ENCODE results near the gene NOCT. TPM values are rescaled to one million over a fixed set of nuclear protein-coding genes. Genes with fewer than 3 reads are reported as not detected.
A peak's percentile ranks its signal among the peaks of the same experiment; 100 is the strongest.

The NOCT gene
- total RNA-seq, 1 experiment from 2014 or later, result 17.1 TPM

DNA sequence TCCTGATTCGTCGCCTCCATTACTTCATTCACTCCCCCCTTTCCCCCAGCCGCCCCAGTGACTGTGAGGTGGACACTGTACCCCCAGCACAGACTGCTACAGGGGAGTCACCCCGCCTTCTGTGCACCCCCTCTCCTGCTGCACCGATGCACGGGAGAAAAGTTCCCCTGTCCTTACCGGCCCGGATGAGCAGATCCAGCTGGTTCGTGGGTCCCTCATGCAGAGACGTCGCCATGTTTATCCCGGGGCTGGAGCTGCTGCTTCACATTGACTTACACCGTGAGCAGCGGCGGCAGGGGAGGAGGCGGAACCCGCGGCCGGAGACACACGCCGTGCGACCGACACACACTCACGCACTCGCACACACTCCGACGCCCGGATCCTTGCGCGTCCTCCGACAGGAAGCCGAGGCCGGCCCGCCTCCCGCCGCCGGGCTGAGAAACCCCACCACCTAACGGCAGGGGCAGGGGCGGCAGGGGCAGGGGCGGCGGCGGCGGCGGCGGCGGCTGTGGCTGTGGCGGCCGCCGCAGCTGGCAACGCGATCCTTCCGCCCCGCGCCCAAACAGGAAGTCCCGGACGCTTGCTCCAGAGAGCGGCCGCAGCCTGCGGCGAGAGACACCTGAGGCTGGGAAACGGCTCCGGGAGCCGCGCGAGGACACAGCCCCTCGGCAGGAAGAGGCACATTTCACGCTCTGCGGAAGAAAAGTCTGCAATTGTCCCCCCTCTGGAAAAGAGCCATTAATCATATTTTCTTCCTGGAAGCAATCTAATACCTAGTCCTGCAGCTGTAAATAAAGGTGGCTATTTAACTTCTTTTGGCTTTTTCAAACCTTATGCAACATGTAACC is 68.6 kb downstream of the NOCT start:
- ATAC-seq, result peak; percentile 87
- ChIA-PET CTCF (no interaction called here), POLR2A (no interaction called here)
- H3K27ac ChIP-seq (ENCODE audit: low read length), result peak overlapping the region; percentile 95
- peaks cover 2% of the 10 kb centered on the region for H3K36me3 ChIP-seq (ENCODE audit: control insufficient read depth, insufficient read depth, low read length)
- H3K9me3 ChIP-seq (ENCODE audit: control insufficient read depth, insufficient read depth, low read depth, low read length), result no peaks in the 10 kb centered on the region
- no TSS peak for BruUV-seq (replicated peaks)
- DNase-seq (ENCODE audit: low read depth, low spot score), result peak; percentile 46
- intact Hi-C loops (cut with micrococcal nuclease; ENCODE audit: unreplicated experiment) (no loop called here), in situ Hi-C loops (cut with HindIII; ENCODE audit: low pct_unique_long_range_greater_than_20kb, low sequenced_read_pairs) (no loop called here)
- H3K27me3 ChIP-seq (ENCODE audit: control insufficient read depth, insufficient read depth, low read length), result no peaks in the 10 kb centered on the region
- H3K4me1 ChIP-seq (ENCODE audit: control insufficient read depth, insufficient read depth, low read length), result peaks cover 19% of the 10 kb centered on the region
- TF ChIP-seq, protein P1, sequence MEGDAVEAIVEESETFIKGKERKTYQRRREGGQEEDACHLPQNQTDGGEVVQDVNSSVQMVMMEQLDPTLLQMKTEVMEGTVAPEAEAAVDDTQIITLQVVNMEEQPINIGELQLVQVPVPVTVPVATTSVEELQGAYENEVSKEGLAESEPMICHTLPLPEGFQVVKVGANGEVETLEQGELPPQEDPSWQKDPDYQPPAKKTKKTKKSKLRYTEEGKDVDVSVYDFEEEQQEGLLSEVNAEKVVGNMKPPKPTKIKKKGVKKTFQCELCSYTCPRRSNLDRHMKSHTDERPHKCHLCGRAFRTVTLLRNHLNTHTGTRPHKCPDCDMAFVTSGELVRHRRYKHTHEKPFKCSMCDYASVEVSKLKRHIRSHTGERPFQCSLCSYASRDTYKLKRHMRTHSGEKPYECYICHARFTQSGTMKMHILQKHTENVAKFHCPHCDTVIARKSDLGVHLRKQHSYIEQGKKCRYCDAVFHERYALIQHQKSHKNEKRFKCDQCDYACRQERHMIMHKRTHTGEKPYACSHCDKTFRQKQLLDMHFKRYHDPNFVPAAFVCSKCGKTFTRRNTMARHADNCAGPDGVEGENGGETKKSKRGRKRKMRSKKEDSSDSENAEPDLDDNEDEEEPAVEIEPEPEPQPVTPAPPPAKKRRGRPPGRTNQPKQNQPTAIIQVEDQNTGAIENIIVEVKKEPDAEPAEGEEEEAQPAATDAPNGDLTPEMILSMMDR (IDR thresholded peaks at IDR 0.05), result no peak
- TF ChIP-seq SIN3A (IDR thresholded peaks at IDR 0.05; ENCODE audit: borderline replicate concordance, insufficient read depth, low read depth, low read length) (no peak), POLR2AphosphoS5 (IDR thresholded peaks at IDR 0.05; ENCODE audit: low read depth, low read length) (peak; percentile 57; the same call in 1 of the 2 replicates)
- peak overlapping the region; percentile 88 to 95 for H3K4me3 ChIP-seq (ENCODE audit: low read depth in 2 of 2, low read length in 2 of 2)

- ChIA-PET CTCF (no interaction called here), POLR2A (no interaction called here)
- H3K9me3 ChIP-seq (ENCODE audit: control insufficient read depth, insufficient read depth, low read depth, low read length), result no peaks in the 10 kb centered on the region
- TF ChIP-seq TCF7L2 (IDR thresholded peaks at IDR 0.05; ENCODE audit: low read depth, low read length) (no peak), SIN3A (IDR thresholded peaks at IDR 0.05; ENCODE audit: borderline replicate concordance, insufficient read depth, low read depth, low read length) (no peak), POLR2AphosphoS5 (IDR thresholded peaks at IDR 0.05; ENCODE audit: low read depth, low read length) (no peak)
- TF ChIP-seq, protein P1 (IDR thresholded peaks at IDR 0.05), result no peak
- TF ChIP-seq, protein P2, sequence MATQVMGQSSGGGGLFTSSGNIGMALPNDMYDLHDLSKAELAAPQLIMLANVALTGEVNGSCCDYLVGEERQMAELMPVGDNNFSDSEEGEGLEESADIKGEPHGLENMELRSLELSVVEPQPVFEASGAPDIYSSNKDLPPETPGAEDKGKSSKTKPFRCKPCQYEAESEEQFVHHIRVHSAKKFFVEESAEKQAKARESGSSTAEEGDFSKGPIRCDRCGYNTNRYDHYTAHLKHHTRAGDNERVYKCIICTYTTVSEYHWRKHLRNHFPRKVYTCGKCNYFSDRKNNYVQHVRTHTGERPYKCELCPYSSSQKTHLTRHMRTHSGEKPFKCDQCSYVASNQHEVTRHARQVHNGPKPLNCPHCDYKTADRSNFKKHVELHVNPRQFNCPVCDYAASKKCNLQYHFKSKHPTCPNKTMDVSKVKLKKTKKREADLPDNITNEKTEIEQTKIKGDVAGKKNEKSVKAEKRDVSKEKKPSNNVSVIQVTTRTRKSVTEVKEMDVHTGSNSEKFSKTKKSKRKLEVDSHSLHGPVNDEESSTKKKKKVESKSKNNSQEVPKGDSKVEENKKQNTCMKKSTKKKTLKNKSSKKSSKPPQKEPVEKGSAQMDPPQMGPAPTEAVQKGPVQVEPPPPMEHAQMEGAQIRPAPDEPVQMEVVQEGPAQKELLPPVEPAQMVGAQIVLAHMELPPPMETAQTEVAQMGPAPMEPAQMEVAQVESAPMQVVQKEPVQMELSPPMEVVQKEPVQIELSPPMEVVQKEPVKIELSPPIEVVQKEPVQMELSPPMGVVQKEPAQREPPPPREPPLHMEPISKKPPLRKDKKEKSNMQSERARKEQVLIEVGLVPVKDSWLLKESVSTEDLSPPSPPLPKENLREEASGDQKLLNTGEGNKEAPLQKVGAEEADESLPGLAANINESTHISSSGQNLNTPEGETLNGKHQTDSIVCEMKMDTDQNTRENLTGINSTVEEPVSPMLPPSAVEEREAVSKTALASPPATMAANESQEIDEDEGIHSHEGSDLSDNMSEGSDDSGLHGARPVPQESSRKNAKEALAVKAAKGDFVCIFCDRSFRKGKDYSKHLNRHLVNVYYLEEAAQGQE (IDR thresholded peaks at IDR 0.05; ENCODE audit: insufficient read depth in 1 of 2, low read depth in 2 of 2, low read length in 1 of 2), result no peak
- peak overlapping the region; percentile 90 for H3K27ac ChIP-seq (ENCODE audit: low read length)
- in situ Hi-C loops (cut with HindIII; ENCODE audit: low pct_unique_long_range_greater_than_20kb, low sequenced_read_pairs) (no loop called here), intact Hi-C loops (cut with micrococcal nuclease; ENCODE audit: unreplicated experiment) (no loop called here)
- no peaks in the 10 kb centered on the region for H3K27me3 ChIP-seq (ENCODE audit: control insufficient read depth, insufficient read depth, low read length)
- peaks cover 19% of the 10 kb centered on the region for H3K4me1 ChIP-seq (ENCODE audit: control insufficient read depth, insufficient read depth, low read length)
- no TSS peak for BruUV-seq (replicated peaks)
- H3K4me3 ChIP-seq (ENCODE audit: low read depth in 2 of 2, low read length in 2 of 2), result peak overlapping the region; percentile 83 to 95
- DNase-seq (ENCODE audit: low read depth, low spot score) (no peak), ATAC-seq (no peak)
- H3K36me3 ChIP-seq (ENCODE audit: control insufficient read depth, insufficient read depth, low read length), result peaks cover 2% of the 10 kb centered on the region
These were observed 69.2 kb downstream of the NOCT start for GRCh38 chr4:139084804-139085093.

Measured in Panc1 (cell line).